GM12892 (cell line): Measurements from ENCODE around the gene HIVEP3.

Experiments used
- POLR2A ChIP-seq: IDR thresholded peaks from 2 replicates; pipeline ENCODE4 v1.6.1; 2011; ENCODE audit warnings: low read depth, low read length, control low read depth
- POLR2AphosphoS5 ChIP-seq: IDR thresholded peaks from 2 replicates; pipeline ENCODE4 v1.6.1; 2011; ENCODE audit warnings: low read depth, low read length, control low read depth

GRCh38 chr1:41876576-41877445 lies 41.9 kb downstream of the HIVEP3 start:
- TF ChIP-seq POLR2A (no peak), POLR2AphosphoS5 (no peak)
